ENCODE data around the gene RS1.

RS1 gene

DNA sequence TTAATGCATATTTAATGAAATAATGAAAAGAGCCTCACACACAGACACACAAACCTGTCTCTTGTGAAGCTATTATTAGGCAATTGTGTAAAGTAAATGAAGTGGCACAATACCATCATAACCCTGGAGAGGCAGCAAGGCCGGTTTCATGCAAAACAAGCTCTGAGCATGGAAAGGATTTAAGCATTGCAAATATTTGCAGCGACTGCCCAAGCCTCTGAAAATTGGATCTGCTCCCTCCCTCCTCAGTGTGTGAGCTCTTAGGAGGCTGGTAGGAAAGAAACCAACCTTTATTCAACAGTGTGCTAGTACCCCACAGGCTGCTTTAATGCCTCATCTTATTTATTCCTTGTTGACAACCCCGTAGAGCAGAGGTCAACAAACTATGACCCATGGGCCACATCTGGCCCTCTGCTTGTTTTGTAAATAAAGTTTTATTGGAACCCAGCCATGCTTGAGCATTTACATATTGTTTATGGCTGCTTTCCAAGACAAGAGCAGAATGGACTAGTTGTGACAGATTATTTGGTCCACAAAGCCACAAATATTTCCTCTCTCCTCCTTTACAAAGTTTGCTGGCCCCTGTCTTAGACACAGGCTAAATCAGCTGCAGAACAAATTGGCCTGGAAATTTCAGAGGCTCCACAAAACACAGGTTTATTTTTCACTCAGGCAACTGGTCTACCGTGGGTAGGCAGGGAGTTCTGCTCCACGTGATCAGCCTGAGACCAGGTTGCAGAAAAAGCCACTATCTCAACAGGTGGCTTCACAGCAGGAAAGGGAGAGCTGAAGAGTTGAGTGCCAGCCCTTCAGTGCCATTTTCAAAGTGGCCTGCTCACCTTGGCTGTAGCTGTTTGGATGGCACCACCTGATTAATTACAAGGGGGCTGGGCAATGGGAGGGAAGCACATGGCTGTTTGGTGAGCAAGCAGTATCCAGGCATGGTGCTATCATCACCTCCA lies 16.8 kb downstream of the RS1 start:
- Mint-ChIP-seq H3K4me3 (no peak overlapping the region), H3K4me1 (no peaks in the 10 kb centered on the region), H3K27me3 (no peaks in the 10 kb centered on the region), H3K9me3 (no peaks in the 10 kb centered on the region), H3K36me3 (ENCODE audit: insufficient read depth) (no peaks in the 10 kb centered on the region), H3K27ac (ENCODE audit: low read depth) (no peak overlapping the region)
- DNase-seq (ENCODE audit: low spot score in 2 of 2) (no peak), ATAC-seq (replicated peaks; ENCODE audit: extremely low read depth, poor library complexity, severe bottlenecking) (no peak)

DNA sequence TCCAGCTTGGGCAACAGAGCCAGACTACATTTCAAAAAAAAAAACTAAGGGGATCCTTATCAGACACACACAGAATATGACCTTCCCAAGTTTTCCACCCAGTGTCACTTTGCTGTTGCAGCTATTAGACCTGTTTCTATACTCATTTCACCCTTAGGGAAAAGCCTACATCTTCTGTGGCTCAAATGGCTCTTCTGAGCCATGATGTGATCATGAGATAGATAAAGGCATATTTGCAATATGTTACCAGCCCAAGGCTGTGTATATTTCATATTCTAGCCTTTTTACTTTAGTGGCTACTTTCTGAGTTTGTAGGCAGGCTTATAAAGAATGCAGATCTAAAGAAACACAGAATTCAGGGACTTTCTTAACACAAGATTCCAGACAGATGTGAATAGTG lies 19.3 kb downstream of the RS1 start:
- ATAC-seq (replicated peaks; ENCODE audit: extremely low read depth, poor library complexity, severe bottlenecking) (no peak), DNase-seq (ENCODE audit: low spot score in 2 of 2) (no peak)
- Mint-ChIP-seq H3K9me3 (no peaks in the 10 kb centered on the region), H3K4me3 (no peak overlapping the region), H3K27me3 (no peaks in the 10 kb centered on the region), H3K27ac (ENCODE audit: low read depth) (no peak overlapping the region), H3K36me3 (ENCODE audit: insufficient read depth) (no peaks in the 10 kb centered on the region), H3K4me1 (no peaks in the 10 kb centered on the region)

GRCh38 chrX:18650662-18651061 lies 21.2 kb downstream of the RS1 start:
- Mint-ChIP-seq H3K4me1 (no peaks in the 10 kb centered on the region), H3K27ac (ENCODE audit: low read depth) (no peak overlapping the region), H3K9me3 (no peaks in the 10 kb centered on the region), H3K27me3 (no peaks in the 10 kb centered on the region), H3K36me3 (ENCODE audit: insufficient read depth) (no peaks in the 10 kb centered on the region), H3K4me3 (no peak overlapping the region)
- ATAC-seq (replicated peaks; ENCODE audit: extremely low read depth, poor library complexity, severe bottlenecking) (no peak), DNase-seq (ENCODE audit: low spot score in 2 of 2) (no peak)

- ATAC-seq (replicated peaks; ENCODE audit: extremely low read depth, poor library complexity, severe bottlenecking) = no peak
- H3K36me3 Mint-ChIP-seq (ENCODE audit: insufficient read depth) = peaks cover 3% of the 10 kb centered on the region
- DNase-seq (ENCODE audit: low spot score in 2 of 2) = no peak
- no peaks in the 10 kb centered on the region for H3K4me1 Mint-ChIP-seq
- no peak overlapping the region for H3K4me3 Mint-ChIP-seq
- no peaks in the 10 kb centered on the region for H3K27me3 Mint-ChIP-seq
- H3K9me3 Mint-ChIP-seq = no peaks in the 10 kb centered on the region
- no peak overlapping the region for H3K27ac Mint-ChIP-seq (ENCODE audit: low read depth)
These were observed 22.4 kb downstream of the RS1 start for GRCh38 chrX:18649498-18649951.

DNA sequence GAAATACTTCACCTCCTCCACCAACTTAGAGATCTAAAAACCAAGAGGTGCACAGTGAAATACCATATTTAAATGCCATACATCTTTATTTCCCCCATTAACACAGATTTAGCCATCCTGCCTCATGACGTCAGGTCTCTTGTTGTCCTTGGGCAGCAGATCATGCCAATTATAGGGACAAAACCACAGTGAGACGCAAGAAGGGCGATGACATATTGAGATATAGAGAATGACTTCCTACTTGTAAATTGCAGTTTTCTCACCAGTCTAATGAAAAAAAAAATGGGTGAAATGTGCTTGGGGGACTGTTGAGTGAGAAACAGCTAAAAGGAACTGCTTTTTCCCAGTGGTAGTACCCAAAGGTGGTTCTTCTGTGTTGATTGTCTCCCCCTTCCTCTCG lies 24.3 kb downstream of the RS1 start:
- Mint-ChIP-seq H3K27ac (ENCODE audit: low read depth) (no peak overlapping the region), H3K27me3 (no peaks in the 10 kb centered on the region), H3K4me3 (no peak overlapping the region), H3K36me3 (ENCODE audit: insufficient read depth) (peaks cover 3% of the 10 kb centered on the region), H3K4me1 (no peaks in the 10 kb centered on the region), H3K9me3 (no peaks in the 10 kb centered on the region)
- DNase-seq (ENCODE audit: low spot score in 2 of 2) (no peak), ATAC-seq (replicated peaks; ENCODE audit: extremely low read depth, poor library complexity, severe bottlenecking) (no peak)

DNA sequence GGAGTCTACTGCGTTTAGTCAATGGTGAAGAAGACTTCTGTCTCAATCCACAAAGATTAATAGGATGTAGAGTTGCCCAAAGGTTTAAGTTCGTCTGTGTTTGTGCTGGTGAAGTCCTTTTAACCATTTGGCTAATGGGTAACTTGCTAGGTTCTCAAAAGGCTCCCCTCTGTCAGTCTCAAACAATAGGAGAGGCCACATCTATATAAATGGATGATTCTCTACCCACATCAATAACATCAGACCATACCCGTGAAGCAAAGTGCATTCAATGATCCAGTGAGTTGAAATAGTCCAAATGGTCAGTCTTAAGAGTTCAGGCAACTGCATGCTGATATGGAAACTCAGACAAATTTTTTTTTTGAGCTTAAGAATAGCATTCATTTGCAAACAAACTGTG lies 28.1 kb downstream of the RS1 start:
- H3K36me3 Mint-ChIP-seq (ENCODE audit: insufficient read depth) = peaks cover 3% of the 10 kb centered on the region
- no peaks in the 10 kb centered on the region for H3K9me3 Mint-ChIP-seq
- ATAC-seq (replicated peaks; ENCODE audit: extremely low read depth, poor library complexity, severe bottlenecking) (no peak), DNase-seq (ENCODE audit: low spot score in 2 of 2) (no peak)
- H3K27ac Mint-ChIP-seq (ENCODE audit: low read depth) = no peak overlapping the region
- H3K4me3 Mint-ChIP-seq = no peak overlapping the region
- no peaks in the 10 kb centered on the region for H3K4me1 Mint-ChIP-seq
- H3K27me3 Mint-ChIP-seq = no peaks in the 10 kb centered on the region

DNA sequence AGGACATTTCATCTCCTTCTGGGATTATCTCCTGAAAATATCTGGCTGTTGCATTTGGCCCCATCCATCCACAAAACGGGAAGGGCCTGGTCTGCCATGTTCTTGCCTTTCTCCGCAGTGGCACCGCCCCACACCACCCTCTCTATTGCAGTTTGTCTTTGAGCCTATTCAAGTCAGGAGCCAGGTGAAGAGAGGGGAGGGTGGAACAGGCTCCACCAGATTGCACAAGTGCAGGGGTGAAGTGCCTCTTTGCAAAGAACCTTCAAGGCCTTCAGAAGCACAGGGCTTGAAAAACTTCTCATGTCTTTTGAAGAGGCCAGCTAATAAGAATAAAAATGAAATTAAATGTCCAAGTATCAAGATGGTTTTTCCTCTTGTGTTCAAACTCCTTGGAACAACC lies 28.7 kb downstream of the RS1 start:
- no peak for DNase-seq (ENCODE audit: low spot score in 2 of 2)
- no peak overlapping the region for H3K27ac Mint-ChIP-seq (ENCODE audit: low read depth)
- ATAC-seq (replicated peaks; ENCODE audit: extremely low read depth, poor library complexity, severe bottlenecking) = no peak
- H3K9me3 Mint-ChIP-seq = no peaks in the 10 kb centered on the region
- H3K4me3 Mint-ChIP-seq = no peak overlapping the region
- no peaks in the 10 kb centered on the region for H3K4me1 Mint-ChIP-seq
- peaks cover 3% of the 10 kb centered on the region for H3K36me3 Mint-ChIP-seq (ENCODE audit: insufficient read depth)
- no peaks in the 10 kb centered on the region for H3K27me3 Mint-ChIP-seq

DNA sequence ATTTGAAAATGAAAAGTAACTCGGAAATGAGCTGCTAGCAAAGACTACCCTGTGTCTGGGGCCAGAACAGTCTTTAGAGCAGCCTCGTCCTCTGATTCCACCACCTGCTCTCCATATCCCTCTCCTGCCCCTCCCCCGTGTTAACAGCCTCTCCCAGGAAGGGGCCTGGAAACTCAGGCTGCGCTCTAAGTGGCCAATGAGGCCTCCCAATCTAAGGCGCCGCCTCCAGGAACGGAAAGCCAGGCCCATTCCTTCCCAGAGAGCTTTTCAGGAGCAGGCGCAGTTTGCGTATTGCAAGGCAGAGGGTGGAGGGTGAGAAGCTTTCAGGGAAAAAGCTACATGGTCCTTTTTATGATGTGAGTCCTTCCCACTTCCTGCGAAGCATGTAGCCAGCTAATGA lies 31.2 kb downstream of the RS1 start:
- no peaks in the 10 kb centered on the region for H3K27me3 Mint-ChIP-seq
- DNase-seq (ENCODE audit: low spot score in 2 of 2) = no peak
- H3K36me3 Mint-ChIP-seq (ENCODE audit: insufficient read depth) = peaks cover 3% of the 10 kb centered on the region
- H3K9me3 Mint-ChIP-seq = no peaks in the 10 kb centered on the region
- no peak overlapping the region for H3K4me3 Mint-ChIP-seq
- H3K4me1 Mint-ChIP-seq = no peaks in the 10 kb centered on the region
- no peak for ATAC-seq (replicated peaks; ENCODE audit: extremely low read depth, poor library complexity, severe bottlenecking)
- no peak overlapping the region for H3K27ac Mint-ChIP-seq (ENCODE audit: low read depth)

- no peaks in the 10 kb centered on the region for H3K4me1 Mint-ChIP-seq
- no peak overlapping the region for H3K27ac Mint-ChIP-seq (ENCODE audit: low read depth)
- H3K36me3 Mint-ChIP-seq (ENCODE audit: insufficient read depth) = no peaks in the 10 kb centered on the region
- DNase-seq (ENCODE audit: low spot score in 2 of 2) (no peak), ATAC-seq (replicated peaks; ENCODE audit: extremely low read depth, poor library complexity, severe bottlenecking) (no peak)
- H3K9me3 Mint-ChIP-seq = no peaks in the 10 kb centered on the region
- no peak overlapping the region for H3K4me3 Mint-ChIP-seq
- H3K27me3 Mint-ChIP-seq = no peaks in the 10 kb centered on the region
These were observed 32.6 kb downstream of the RS1 start for GRCh38 chrX:18639280-18639679.

DNA sequence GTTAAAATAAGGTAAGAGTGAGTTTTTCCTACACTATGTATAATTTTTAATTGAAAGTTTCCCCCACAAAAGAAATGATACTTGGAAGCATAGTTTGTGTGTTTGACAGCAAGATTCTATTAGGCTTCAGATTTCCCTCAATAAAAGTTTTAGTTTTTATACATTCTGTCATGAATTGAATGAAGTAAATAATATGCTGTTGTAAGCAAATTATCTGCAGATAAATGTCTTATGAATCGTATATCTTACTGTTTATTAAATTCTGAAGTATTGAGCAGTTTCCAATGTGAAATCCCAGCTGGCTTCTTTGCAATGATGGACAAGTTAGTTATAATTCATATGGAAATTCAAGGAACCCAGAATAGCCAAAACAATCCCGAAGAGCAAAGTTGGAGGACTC lies 33.5 kb downstream of the RS1 start:
- DNase-seq (ENCODE audit: low spot score in 2 of 2) (no peak), ATAC-seq (replicated peaks; ENCODE audit: extremely low read depth, poor library complexity, severe bottlenecking) (no peak)
- no peaks in the 10 kb centered on the region for H3K9me3 Mint-ChIP-seq
- no peaks in the 10 kb centered on the region for H3K27me3 Mint-ChIP-seq
- no peaks in the 10 kb centered on the region for H3K4me1 Mint-ChIP-seq
- no peak overlapping the region for H3K27ac Mint-ChIP-seq (ENCODE audit: low read depth)
- H3K36me3 Mint-ChIP-seq (ENCODE audit: insufficient read depth) = no peaks in the 10 kb centered on the region
- H3K4me3 Mint-ChIP-seq = no peak overlapping the region

DNA sequence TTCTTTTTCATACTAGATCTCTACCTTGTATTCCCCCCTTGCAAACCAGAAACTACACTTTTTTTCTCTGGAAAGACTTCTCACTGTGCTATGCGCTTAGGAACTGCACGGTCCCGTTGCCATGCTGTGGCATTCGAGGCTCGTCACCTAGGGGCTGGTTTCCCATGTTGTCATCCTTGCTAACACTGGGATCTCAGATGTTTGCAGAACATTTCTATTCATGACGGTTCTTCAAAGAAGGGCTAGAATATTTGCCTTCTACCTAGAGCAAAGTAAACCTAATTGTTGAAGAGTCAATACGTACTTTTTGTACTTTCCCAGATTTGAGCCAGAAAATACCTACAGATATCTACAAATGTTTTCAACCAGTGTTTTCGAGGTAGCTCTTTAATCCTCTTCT lies 41.0 kb downstream of the RS1 start:
- no peak overlapping the region for H3K4me3 Mint-ChIP-seq
- DNase-seq (ENCODE audit: low spot score in 2 of 2) (no peak), ATAC-seq (replicated peaks; ENCODE audit: extremely low read depth, poor library complexity, severe bottlenecking) (no peak)
- no peaks in the 10 kb centered on the region for H3K27me3 Mint-ChIP-seq
- no peaks in the 10 kb centered on the region for H3K4me1 Mint-ChIP-seq
- no peaks in the 10 kb centered on the region for H3K9me3 Mint-ChIP-seq
- H3K36me3 Mint-ChIP-seq (ENCODE audit: insufficient read depth) = peaks cover 6% of the 10 kb centered on the region
- H3K27ac Mint-ChIP-seq (ENCODE audit: low read depth) = no peak overlapping the region

DNA sequence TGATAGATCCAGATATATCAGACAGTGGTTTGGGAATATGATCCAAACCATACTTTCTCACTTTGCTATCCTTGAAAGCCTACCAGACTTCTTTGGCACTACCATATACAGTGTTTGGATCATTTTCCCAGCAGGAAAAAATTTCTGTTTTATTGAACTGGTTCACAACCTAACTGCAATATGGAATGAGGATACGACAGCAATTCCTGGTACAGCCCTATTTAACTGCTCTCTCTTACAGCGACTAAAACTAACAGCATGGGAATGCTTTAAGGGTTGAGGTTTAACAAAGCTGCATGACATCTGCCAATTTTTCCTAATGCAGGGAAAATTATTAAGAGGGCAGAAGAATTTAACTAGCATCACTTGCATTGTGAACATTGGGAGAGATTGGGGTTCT lies 47.3 kb downstream of the RS1 start:
- Mint-ChIP-seq H3K27me3 (no peaks in the 10 kb centered on the region), H3K36me3 (ENCODE audit: insufficient read depth) (peaks cover 5% of the 10 kb centered on the region), H3K4me1 (no peaks in the 10 kb centered on the region), H3K9me3 (no peaks in the 10 kb centered on the region), H3K27ac (ENCODE audit: low read depth) (no peak overlapping the region), H3K4me3 (no peak overlapping the region)
- ATAC-seq (replicated peaks; ENCODE audit: extremely low read depth, poor library complexity, severe bottlenecking) = no peak
- no peak for DNase-seq (ENCODE audit: low spot score in 2 of 2)

DNA sequence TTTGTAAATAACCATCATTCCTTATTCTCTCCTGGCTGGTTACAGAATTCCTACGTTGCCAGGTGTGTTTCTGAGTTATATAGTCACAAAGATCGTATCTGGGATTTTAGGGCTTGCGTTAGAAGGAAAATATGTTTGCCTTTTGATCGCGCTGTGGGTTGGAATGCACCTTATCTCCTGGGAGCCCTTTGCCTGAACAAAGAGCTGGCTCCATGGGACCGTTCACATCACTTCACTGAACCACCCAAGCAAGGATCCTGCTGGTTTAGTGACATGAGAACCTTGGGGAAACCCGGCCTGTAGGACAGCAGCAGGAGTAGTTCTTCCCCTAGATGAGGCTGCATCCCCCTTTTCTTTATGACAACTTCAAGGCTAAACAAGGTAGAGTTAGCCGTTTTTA lies 51.6 kb downstream of the RS1 start:
- Mint-ChIP-seq H3K27me3 (no peaks in the 10 kb centered on the region), H3K4me3 (no peak overlapping the region), H3K36me3 (ENCODE audit: insufficient read depth) (peaks cover 2% of the 10 kb centered on the region), H3K27ac (ENCODE audit: low read depth) (no peak overlapping the region), H3K9me3 (no peaks in the 10 kb centered on the region), H3K4me1 (no peaks in the 10 kb centered on the region)
- DNase-seq (ENCODE audit: low spot score in 2 of 2) (no peak), ATAC-seq (replicated peaks; ENCODE audit: extremely low read depth, poor library complexity, severe bottlenecking) (no peak)
